ENCODE data around the gene WDFY4. TPM values are rescaled to one million over a fixed set of nuclear protein-coding genes. Genes with fewer than 3 reads are reported as not detected.

The WDFY4 gene
- total RNA-seq, 4 donors from 2014 or later = 4.1 to 27.9 (median 9.0) TPM

- no peak for TF ChIP-seq CTCF (IDR thresholded peaks at IDR 0.05; ENCODE audit: low read depth)
Measured at GRCh38 chr10:48784031-48784430, 99.4 kb downstream of the WDFY4 start.

GRCh38 chr10:48785796-48786195 lies 101.1 kb downstream of the WDFY4 start:
- TF ChIP-seq CTCF (IDR thresholded peaks at IDR 0.05; ENCODE audit: low read depth) = no peak

- TF ChIP-seq CTCF (IDR thresholded peaks at IDR 0.05; ENCODE audit: low read depth) = no peak
Measured at GRCh38 chr10:48786606-48787282, 102.1 kb downstream of the WDFY4 start.

- no peak for TF ChIP-seq CTCF (IDR thresholded peaks at IDR 0.05; ENCODE audit: low read depth)
Measured at GRCh38 chr10:48788554-48788953, 103.9 kb downstream of the WDFY4 start.

- TF ChIP-seq CTCF (IDR thresholded peaks at IDR 0.05; ENCODE audit: low read depth) = no peak
Measured at GRCh38 chr10:48789486-48790456, 105.1 kb downstream of the WDFY4 start.

GRCh38 chr10:48790457-48791044 lies 105.9 kb downstream of the WDFY4 start:
- no peak for TF ChIP-seq CTCF (IDR thresholded peaks at IDR 0.05; ENCODE audit: low read depth)
